ENCODE results near the gene LZTS3.
"Not testable (repeated sequence)": the region's sequence is repeated elsewhere in the genome, so short reads cannot be mapped to it uniquely, and the experiment has no call there.

LZTS3 gene

GRCh38 chr20:3133155-3133554, 40.2 kb downstream of the LZTS3 start:
- no peak for DNase-seq

- no peak for DNase-seq
Observed at GRCh38 chr20:3130051-3130600, 43.2 kb downstream of the LZTS3 start.

- no peak for DNase-seq
Observed at GRCh38 chr20:3129094-3129493, 44.3 kb downstream of the LZTS3 start.

- DNase-seq: no peak
Observed at GRCh38 chr20:3128275-3128984, 44.9 kb downstream of the LZTS3 start.

DNA sequence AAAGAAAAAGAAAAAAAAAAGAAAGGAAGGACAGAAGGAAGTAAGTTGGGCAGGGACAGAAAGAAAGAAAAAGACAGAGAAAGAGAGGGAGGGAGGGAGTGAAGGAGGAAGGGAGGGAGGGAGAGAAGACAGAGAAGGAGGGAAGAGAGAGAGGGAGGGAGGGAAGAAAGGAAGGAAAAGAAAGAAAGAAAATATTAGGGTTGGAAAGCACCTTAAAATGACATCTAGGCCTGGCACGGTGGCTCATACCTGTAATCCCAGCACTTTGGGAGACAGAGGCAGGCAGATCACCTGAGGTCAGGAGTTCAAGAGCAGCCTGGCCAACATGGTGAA, 46.9 kb downstream of the LZTS3 start:
- DNase-seq: no peak

- not testable (repeated sequence) for DNase-seq
Observed at GRCh38 chr20:3125776-3126526, 47.4 kb downstream of the LZTS3 start.

DNA sequence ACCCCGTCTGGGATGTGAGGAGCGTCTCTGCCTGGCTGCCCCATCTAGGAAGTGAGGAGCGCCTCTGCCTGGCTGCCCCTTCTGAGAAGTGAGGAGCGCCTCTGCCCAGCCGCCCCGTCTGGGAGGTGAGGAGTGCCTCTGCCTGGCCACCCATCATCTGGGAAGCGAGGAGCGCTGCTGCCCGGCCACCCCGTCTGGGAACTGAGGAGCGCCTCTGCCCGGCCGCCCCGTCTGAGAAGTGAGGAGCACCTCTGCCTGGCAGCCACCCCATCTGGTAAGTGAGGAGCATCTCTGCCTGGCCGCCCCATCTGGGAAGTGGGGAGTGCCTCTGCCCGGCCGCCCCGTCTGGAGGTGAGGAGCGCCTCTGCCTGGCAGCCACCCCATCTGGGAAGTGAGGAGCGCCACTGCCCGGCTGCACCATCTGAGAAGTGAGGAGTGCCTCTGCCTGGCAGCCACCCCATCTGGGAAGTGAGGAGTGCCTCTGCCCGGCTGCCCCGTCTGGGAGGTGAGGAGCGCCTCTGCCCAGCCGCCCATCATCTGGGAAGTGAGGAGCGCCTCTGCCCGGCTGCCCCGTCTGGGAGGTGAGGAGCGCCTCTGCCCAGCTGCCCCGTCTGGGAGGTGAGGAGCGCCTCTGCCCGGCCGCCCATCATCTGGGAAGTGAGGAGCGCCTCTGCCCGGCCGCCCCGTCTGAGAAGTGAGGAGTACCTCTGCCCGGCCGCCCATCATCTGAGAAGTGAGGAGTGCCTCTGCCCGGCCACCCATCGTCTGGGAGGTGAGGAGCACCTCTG, 48.4 kb downstream of the LZTS3 start:
- DNase-seq: not testable (repeated sequence)

- DNase-seq: not testable (repeated sequence)
Observed at GRCh38 chr20:3124163-3124562, 49.2 kb downstream of the LZTS3 start.

- no peak for DNase-seq
Observed at GRCh38 chr20:3123542-3123941, 49.8 kb downstream of the LZTS3 start.

GRCh38 chr20:3121955-3122610, 51.3 kb downstream of the LZTS3 start:
- no peak for DNase-seq

DNA sequence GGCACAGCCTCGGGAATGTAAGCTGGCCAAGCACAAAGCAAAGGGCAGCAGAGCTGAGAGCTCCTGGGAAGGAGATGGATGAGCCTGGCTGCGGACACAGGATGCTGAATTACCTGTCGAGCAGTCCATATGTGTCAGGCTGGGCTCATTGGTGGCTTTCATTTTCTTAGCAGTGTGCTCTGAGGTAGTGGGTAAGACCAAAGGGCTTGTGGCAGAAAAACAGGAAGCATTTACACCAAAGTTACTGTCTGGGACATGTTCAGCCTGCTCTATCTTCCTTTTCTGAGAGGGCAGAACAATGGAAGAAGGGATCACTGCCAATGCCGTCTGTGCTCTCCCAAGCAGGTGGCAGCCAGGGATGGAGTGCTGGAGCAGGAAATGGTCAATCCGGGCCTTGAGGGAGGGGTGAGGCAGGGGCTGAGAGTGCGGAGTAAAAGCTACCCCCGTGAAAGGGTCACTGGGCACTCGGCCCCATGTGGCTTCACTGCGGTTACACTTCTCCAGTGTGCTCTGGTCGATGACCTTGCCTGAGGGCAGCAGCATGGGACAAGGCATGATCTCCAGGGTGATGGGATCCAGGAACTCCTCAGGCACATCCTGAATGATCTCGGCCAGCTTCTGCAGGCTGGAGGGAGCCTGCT, 52.0 kb downstream of the LZTS3 start:
- DNase-seq: peak; percentile 51

DNA sequence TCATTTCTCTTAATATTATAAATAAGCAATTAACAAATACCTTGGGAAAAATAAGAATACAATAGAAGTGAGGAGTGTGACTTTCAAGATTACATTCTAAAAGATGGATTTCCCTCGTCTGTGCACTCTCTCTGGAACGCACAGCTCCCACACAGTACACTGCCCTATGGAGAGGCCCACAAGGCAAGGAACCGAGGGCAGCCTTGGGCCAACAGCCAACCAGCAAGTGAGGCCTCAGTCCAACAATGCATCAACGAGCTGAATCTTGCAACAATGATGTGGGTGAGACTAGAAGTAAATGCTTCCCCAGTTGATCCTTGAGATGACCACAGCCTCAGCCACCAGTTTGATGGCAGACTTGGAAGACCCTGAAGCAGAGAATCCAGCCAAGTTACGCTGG, 54.3 kb downstream of the LZTS3 start:
- DNase-seq: no peak

- peak; percentile 44 for DNase-seq
Observed at GRCh38 chr20:3117839-3118379, 55.4 kb downstream of the LZTS3 start.

- DNase-seq: no peak
Observed at GRCh38 chr20:3116341-3116740, 57.0 kb downstream of the LZTS3 start.

DNA sequence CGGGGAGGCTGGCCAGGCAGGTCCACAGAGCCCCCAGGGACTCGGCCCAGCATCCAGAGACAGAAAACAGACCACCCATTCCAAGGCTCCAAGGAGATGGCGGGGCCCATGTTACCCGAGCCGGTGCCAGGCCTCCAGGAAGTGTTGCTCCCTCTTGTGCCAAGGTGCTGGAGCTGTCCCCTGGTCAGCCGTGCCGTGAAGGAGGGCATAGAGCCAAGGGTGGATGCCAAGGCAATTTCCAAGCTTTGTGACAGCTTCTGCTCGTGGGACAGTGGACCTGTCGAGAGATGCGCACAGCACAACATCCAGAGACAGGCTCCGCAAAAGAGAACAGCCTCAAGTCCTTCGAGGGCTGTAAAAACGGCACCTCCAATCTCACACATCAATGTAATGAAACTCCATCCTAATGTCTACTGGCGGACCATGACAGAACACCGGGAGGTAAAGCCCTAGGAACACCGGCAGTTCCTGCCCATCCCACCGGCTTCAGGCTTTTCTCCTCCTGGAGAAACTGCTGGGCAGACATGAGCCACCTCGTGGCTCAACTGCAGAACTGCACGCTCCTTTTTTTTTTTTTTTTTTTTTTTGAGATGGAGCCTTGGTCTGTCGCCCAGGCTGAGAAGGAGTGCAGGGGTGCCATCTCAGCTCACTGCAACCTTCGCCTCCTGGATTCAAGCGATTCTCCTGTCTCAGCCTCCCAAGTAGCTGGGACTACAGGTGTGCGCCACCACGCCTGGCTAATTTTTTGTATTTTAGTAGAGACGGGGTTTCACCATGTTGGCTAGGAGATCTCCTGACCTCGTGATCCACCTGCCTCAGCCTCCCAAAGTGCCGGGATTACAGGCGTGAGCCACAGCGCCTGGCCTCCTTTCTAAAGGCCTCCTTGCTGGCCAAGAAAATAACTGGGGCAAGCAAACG, 57.9 kb downstream of the LZTS3 start:
- DNase-seq: no peak

All from central memory CD4-positive, alpha-beta T cell (primary cell).